ENCODE results near the gene CDH16.
"Not testable (repeated sequence)": the region's sequence is repeated elsewhere in the genome, so short reads cannot be mapped to it uniquely, and the experiment has no call there.

Gene CDH16

DNA sequence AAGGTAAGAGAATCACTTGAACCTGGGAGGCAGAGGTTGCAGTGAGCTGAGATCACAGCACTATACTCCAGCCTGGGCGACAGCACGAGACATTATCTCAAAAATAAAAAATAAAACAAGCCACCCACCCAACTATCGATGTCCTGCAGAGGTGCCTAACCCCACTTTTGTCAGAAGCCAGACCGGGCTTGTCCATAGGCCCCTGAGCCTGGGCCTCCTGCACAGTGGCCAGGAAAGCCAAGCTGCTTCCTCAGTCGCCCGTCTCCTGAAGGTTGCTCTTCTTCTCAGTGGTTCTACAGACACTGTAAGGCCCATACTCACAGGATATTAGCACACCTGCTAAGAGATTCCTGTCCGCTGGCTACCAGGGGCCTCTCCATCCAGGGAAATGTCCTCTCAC, 27.9 kb upstream of the CDH16 start:
- TF ChIP-seq, protein P1, sequence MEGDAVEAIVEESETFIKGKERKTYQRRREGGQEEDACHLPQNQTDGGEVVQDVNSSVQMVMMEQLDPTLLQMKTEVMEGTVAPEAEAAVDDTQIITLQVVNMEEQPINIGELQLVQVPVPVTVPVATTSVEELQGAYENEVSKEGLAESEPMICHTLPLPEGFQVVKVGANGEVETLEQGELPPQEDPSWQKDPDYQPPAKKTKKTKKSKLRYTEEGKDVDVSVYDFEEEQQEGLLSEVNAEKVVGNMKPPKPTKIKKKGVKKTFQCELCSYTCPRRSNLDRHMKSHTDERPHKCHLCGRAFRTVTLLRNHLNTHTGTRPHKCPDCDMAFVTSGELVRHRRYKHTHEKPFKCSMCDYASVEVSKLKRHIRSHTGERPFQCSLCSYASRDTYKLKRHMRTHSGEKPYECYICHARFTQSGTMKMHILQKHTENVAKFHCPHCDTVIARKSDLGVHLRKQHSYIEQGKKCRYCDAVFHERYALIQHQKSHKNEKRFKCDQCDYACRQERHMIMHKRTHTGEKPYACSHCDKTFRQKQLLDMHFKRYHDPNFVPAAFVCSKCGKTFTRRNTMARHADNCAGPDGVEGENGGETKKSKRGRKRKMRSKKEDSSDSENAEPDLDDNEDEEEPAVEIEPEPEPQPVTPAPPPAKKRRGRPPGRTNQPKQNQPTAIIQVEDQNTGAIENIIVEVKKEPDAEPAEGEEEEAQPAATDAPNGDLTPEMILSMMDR (IDR thresholded peaks at IDR 0.05; ENCODE audit: insufficient read depth, low read depth, low read length, missing control alignments): no peak
- H3K4me3 ChIP-seq (ENCODE audit: low read depth, low read length): no peak overlapping the region
- no peak for DNase-seq (ENCODE audit: low read depth)

DNA sequence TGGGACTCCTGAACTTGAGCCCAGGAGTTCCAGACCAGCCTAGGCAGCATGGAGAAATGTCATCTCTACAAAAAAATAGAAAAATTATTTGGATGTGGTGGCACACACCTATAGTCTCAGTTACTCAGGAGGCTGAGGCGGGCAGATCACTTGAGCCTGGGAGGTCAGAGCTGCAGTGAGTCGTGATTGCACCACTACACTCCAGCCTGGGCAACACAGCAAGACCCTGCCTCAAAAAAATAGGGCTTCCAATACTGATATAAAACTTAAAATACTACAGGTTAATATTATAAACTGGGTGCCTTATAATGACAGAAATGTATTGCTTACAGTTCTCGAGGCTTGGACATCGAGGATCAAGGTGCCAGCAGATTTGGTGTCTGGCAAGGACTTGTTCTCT, 27.3 kb upstream of the CDH16 start:
- TF ChIP-seq, protein P1 (IDR thresholded peaks at IDR 0.05; ENCODE audit: insufficient read depth, low read depth, low read length, missing control alignments): no peak
- no peak for DNase-seq (ENCODE audit: low read depth)
- H3K4me3 ChIP-seq (ENCODE audit: low read depth, low read length): no peak overlapping the region

DNA sequence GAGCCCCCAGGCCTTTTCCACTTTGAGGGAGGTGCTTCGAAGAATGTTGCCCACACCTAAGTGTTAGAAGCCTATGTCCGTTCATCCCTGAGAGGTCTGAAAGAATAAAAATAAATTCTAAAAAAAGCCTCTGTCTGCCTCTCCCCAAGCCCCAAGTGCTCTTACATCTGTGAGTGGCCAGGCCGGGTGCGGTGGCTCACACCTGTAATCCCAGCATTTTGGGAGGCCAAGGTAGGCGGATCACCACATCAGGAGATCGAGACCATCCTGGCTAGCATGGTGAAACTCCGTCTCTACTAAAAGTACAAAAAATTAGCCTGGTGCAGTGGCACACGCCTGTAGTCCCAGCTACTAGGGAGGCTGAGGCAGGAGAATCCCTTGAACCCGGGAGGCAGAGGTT, 26.3 kb upstream of the CDH16 start:
- DNase-seq (ENCODE audit: low read depth); H3K4me3 ChIP-seq (ENCODE audit: low read depth, low read length): not testable (repeated sequence)

DNA sequence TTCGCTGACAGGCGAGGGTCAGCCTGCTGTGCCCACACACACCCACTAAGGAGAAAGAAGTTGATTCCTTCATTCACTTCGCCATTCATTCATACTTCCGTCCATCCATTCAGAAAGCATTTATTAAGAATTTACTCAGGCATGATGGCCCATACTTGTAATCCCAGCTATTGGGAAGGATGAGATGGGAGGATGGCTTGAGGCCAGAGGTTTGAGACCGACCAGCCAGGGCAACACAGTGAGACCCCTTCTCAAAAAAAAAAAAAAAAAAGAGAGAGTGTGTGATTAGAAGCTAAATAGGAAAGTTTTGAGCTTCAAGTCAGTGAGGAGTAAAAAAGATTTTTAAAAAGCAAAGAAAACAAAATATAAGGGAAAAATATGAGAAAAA, 25.4 kb upstream of the CDH16 start:
- no peak for DNase-seq (ENCODE audit: low read depth)
- TF ChIP-seq, protein P1 (IDR thresholded peaks at IDR 0.05; ENCODE audit: insufficient read depth, low read depth, low read length, missing control alignments): no peak
- H3K4me3 ChIP-seq (ENCODE audit: low read depth, low read length): no peak overlapping the region

DNA sequence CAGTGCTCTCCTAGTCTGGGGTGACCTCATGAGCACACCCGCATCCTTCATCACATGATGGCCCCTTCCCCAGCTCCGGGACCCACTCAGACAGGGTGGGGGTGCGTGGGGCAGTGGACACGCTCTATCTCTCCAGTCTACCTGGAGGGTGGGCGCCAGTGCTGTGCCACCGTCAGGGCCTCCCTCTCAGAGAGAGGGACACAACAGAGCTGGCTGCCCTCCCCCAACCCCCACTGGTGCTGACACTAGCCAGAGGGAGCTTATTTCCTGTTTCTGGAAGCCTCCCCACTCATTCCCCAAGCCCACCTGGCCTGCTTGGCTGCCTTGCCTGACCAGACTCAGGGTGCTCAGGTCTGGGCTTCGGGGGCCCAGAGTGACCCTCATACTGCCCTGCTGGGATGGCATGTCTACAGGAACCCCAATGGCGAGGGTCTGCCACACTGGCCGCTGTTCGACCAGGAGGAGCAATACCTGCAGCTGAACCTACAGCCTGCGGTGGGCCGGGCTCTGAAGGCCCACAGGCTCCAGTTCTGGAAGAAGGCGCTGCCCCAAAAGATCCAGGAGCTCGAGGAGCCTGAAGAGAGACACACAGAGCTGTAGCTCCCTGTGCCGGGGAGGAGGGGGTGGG, 24.9 kb upstream of the CDH16 start:
- DNase-seq (ENCODE audit: low read depth): no peak
- TF ChIP-seq, protein P1 (IDR thresholded peaks at IDR 0.05; ENCODE audit: insufficient read depth, low read depth, low read length, missing control alignments): no peak
- H3K4me3 ChIP-seq (ENCODE audit: low read depth, low read length): no peak overlapping the region

DNA sequence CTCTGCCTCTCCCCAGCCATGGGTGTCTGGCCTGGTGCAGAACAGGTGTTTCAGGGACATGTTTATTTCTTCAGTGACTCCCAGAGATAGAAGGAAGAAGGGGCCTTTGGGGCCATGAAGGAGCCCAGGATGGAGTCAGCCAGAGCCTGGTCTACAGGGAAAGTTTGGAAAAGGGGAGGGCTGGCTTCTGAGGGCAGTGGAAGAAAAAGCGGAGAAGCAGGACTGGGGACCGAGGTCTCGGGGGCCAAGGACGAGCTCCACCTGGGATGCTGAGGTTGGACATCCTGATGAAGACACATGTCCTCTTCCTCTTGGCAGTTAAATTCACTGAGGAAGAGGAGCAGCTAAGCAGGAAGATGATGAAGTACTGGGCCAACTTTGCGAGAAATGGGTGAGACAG, 24.3 kb upstream of the CDH16 start:
- no peak for DNase-seq (ENCODE audit: low read depth)
- TF ChIP-seq, protein P1 (IDR thresholded peaks at IDR 0.05; ENCODE audit: insufficient read depth, low read depth, low read length, missing control alignments): no peak
- no peak overlapping the region for H3K4me3 ChIP-seq (ENCODE audit: low read depth, low read length)

DNA sequence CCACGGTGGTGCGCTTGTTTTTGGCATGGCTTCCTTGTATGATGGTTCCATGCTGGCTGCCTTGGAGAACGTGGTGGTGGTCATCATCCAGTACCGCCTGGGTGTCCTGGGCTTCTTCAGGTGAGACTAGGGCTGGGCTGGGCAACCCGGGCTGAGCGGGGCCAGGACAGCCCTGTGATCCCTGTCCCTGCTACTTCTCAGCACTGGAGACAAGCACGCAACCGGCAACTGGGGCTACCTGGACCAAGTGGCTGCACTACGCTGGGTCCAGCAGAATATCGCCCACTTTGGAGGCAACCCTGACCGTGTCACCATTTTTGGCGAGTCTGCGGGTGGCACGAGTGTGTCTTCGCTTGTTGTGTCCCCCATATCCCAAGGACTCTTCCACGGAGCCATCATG, 21.6 kb upstream of the CDH16 start:
- no peak for DNase-seq (ENCODE audit: low read depth)
- H3K4me3 ChIP-seq (ENCODE audit: low read depth, low read length): no peak overlapping the region
- TF ChIP-seq, protein P1 (IDR thresholded peaks at IDR 0.05; ENCODE audit: insufficient read depth, low read depth, low read length, missing control alignments): no peak

Data from GM12865 (cell line).